T-helper 1 cell treated with Interleukin-12 subunit alpha and Interleukin-12 subunit beta and Interleukin-4 antibody, amounts not matched to agents 30 μg/mL and 1 μg/mL, for 36 hours (primary cell): ENCODE measurements around the gene MGAT2.

Source experiments
- H3K27ac Mint-ChIP-seq: one replicate; pipeline ENCODE4 v1.8.0; 2021; ENCODE audit warnings: mild to moderate bottlenecking, mixed read lengths
- H3K27me3 Mint-ChIP-seq: one replicate; pipeline ENCODE4 v1.8.0; 2021; ENCODE audit warnings: low read depth, mixed read lengths
- H3K36me3 Mint-ChIP-seq: one replicate; pipeline ENCODE4 v1.8.0; 2021; ENCODE audit warnings: low read depth, mixed read lengths
- H3K4me1 Mint-ChIP-seq: one replicate; pipeline ENCODE4 v1.8.0; 2021; ENCODE audit warnings: low read depth, mixed read lengths
- H3K4me3 Mint-ChIP-seq: one replicate; pipeline ENCODE4 v1.8.0; 2021; ENCODE audit warnings: mild to moderate bottlenecking, moderate library complexity, mixed read lengths
- H3K9me3 Mint-ChIP-seq: one replicate; pipeline ENCODE4 v1.8.0; 2021; ENCODE audit warnings: mixed read lengths

The MGAT2 gene

GRCh38 chr14:49659526-49660455 is 39.2 kb downstream of the MGAT2 start:
- peaks cover 8% of the 10 kb centered on the region for H3K36me3 Mint-ChIP-seq
- no peak overlapping the region for H3K27ac Mint-ChIP-seq
- no peak overlapping the region for H3K4me3 Mint-ChIP-seq
- no peaks in the 10 kb centered on the region for H3K4me1 Mint-ChIP-seq
- no peaks in the 10 kb centered on the region for H3K9me3 Mint-ChIP-seq
- H3K27me3 Mint-ChIP-seq = no peaks in the 10 kb centered on the region

- no peaks in the 10 kb centered on the region for H3K9me3 Mint-ChIP-seq
- H3K4me1 Mint-ChIP-seq = no peaks in the 10 kb centered on the region
- no peak overlapping the region for H3K4me3 Mint-ChIP-seq
- peaks cover 21% of the 10 kb centered on the region for H3K36me3 Mint-ChIP-seq
- H3K27me3 Mint-ChIP-seq = no peaks in the 10 kb centered on the region
- no peak overlapping the region for H3K27ac Mint-ChIP-seq
Observed at GRCh38 chr14:49670475-49670874, 49.9 kb downstream of the MGAT2 start.
